Neuron (in vitro differentiated cells): ENCODE data around the gene B4GALT3.

ENCODE experiments used
- H2AFZ ChIP-seq: one replicate; pipeline ENCODE4 v1.6.1; 2013; ENCODE audit warnings: low read depth, mild to moderate bottlenecking, inconsistent platforms, low read length, moderate library complexity
- H3K27me3 ChIP-seq: one replicate; pipeline ENCODE4 v1.6.1; 2013; ENCODE audit warnings: low read length; ENCODE audit not compliant: insufficient read depth
- H3K36me3 ChIP-seq: one replicate; pipeline ENCODE4 v1.6.1; 2013; ENCODE audit warnings: low read length; ENCODE audit not compliant: insufficient read depth
- H3K4me1 ChIP-seq: one replicate; pipeline ENCODE4 v1.6.1; 2013; ENCODE audit warnings: low read length; ENCODE audit not compliant: insufficient read depth
- H3K4me3 ChIP-seq: 2 replicates; pipeline ENCODE4 v1.5.1; 2013; ENCODE audit warnings: mild to moderate bottlenecking, low read length, moderate library complexity
- H3K9me3 ChIP-seq: one replicate; pipeline ENCODE4 v1.6.1; 2013; ENCODE audit warnings: low read length

The B4GALT3 gene

DNA sequence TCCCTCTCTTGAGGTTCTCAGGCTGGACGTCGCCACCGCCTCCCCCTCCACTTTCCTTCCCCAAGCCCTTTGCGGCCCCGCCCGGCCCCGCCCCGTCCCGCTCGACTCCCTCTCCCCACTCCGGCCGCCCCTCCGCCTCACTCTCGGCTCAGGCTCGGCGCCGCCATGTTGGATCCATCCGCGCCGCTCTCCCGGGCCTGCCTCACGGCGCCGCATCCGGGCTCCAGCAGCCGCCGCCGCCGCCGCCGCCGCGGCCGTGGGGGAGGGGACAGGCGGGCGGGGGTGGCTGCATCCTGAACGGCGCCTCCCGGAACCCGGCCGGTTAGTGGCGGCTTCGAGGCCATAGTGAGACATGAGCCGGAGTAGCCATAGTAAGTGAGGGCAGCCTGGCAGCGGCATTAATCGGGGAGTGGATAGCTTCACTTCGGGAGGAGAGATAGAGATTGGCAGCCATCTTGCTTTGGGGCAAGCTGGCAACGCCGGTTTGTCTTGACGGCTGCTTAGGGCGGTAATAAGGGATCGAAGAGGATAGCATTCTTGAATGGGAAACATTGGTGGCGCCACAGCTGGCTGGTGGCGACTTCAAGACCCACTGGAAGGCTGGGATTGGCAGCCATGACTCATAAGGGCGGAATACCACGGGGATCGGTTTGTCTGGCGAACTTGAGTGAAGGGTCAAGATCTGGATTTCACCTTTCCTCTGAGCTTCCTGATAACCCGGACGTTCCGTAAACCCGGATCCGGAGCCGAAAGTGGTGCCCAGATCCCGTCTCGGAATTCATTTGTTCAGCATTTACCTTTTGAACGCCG, 44.7 kb downstream of the B4GALT3 start, which contains the start of gene DEDD:
TSS of gene DEDD (minus strand) at position 258 of the 810 bp plus-strand sequence. CDS start 8,205 bp downstream, outside the sequence.
- Histone ChIP-seq H3K4me1 (peaks cover 23% of the 10 kb centered on the region), H3K36me3 (peaks cover 23% of the 10 kb centered on the region), H3K9me3 (no peaks in the 10 kb centered on the region), H3K4me3 (peak within 1 kb of the TSS; percentile 80), H2AFZ (peak within 1 kb of the TSS; percentile 48), H3K27me3 (no peaks in the 10 kb centered on the region)

DNA sequence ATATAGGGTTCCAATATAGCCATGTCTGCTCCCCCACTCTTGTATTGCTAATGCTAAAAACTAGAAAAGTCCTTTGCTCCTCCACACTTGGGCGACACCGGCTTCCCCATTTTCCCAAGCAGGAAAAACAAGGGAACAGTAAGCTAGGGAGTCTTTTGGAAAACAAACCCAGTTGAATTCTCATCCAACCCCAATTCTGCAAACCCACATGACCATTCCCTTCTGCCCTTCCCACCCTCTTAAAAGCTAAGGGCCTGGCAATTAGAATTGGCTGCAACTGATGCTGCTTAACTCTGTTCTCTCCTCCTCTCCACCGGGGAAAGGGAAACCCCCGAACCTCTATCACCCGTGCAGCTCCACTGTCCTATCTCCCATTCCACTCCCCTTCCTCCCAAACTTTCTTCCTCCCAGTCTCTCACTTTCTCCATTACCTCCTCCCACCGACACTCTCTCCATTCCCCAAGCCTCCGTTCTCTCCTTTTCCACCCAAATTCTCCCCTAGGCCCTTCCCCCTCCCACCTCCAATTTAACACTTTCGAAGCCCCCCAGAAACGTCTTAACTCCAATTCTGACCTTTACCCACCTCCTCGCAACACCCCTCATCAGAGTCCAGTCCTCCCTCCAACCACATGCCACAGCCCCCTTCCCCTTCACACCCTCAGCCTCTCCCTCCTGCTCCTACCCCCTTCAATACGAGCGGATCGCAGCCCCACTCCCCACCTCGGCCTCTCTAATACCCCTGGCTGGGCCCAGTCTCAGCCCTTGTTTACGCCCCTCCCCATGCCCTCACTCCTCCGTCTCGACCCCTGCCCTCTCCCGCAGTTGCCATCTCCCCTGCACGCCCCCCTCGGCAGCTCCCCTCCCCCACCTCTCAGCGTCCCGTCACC, 45.5 kb downstream of the B4GALT3 start:
- Histone ChIP-seq H3K27me3 (no peaks in the 10 kb centered on the region), H3K9me3 (no peaks in the 10 kb centered on the region), H3K36me3 (peaks cover 25% of the 10 kb centered on the region), H2AFZ (no peak overlapping the region), H3K4me1 (peaks cover 23% of the 10 kb centered on the region), H3K4me3 (peak overlapping the region; percentile 80)

DNA sequence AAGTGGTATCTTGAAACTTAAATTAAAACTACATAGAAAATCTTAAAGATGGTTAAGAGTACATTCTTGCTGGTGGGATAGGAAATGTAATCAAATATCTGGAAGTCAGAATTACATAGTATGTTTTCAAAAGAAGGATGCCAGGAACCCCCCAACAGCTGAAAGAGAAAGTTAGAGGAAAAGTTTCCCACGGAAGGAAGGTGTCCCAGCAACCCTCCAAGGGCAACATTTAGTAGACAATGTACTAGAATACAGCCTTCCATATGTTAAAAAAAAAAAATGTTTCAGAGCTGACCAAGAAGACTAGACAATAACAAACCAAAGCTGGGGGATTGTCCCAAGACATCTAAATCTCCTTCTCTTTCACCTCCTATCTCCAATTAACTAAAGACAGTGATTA, 47.0 kb downstream of the B4GALT3 start:
- Histone ChIP-seq H2AFZ (no peak overlapping the region), H3K27me3 (no peaks in the 10 kb centered on the region), H3K4me1 (peaks cover 23% of the 10 kb centered on the region), H3K36me3 (peaks cover 34% of the 10 kb centered on the region), H3K9me3 (no peaks in the 10 kb centered on the region), H3K4me3 (no peak overlapping the region)

DNA sequence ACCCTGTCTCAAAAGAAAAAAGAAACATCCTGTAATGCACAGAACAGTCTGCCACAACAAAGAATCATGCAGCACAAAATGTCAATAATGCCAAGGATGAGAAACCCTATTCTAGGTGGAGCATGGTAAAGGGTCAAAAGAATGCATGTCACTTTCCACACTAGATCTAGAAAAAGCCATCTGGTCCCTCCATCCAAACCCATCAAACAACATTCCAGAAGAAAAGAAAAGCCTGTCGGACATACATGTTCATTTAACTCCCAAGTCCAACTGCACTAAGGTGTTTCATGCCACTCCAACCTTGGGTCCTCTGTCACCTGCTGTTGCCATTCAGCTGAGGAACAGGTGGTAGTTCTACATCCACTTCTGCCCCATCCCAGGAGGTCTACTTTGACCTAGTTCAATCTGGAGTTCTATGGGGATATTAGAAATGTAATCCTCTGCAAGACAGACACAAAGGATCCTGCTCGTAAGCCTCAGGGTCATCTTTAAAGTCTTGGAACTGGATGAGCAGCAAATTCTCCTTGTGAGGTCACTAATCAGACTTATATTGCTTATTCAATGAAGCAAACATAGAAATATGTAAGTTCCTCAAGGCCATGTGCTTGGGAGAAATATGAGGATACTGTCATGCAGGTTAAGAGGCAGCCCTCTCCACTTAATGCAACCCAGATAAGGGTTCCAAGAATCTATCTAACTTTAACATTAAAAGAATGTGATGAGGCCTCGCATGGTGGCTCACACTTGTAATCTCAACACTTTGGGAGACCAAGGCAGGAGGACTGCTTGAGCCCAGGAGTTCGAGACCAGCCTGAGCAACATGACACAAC, 48.5 kb downstream of the B4GALT3 start:
- Histone ChIP-seq H3K4me1 (peaks cover 23% of the 10 kb centered on the region), H3K36me3 (peaks cover 48% of the 10 kb centered on the region), H3K9me3 (no peaks in the 10 kb centered on the region), H2AFZ (no peak overlapping the region), H3K27me3 (no peaks in the 10 kb centered on the region), H3K4me3 (no peak overlapping the region)

DNA sequence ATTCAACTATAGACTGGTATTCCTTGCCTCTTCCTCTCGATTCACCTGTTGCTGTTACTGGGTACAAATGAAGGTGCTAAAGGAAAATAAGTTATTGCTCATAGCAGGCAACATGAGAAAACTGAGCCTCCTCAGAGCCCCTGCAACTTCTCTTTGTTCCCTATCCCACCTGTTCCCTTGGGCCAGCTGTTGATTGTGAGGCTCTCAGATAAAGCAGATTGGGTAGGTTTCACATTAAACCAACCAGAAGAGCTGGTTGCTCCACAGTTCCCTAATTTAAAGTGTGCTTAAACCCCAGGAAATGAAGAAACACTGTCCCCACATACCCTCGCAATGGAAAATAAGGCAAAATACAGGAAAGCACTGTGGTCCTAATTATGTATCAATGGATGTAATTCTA, 49.7 kb downstream of the B4GALT3 start:
- Histone ChIP-seq H2AFZ (no peak overlapping the region), H3K4me1 (peaks cover 20% of the 10 kb centered on the region), H3K4me3 (no peak overlapping the region), H3K36me3 (peaks cover 57% of the 10 kb centered on the region), H3K27me3 (no peaks in the 10 kb centered on the region), H3K9me3 (no peaks in the 10 kb centered on the region)

DNA sequence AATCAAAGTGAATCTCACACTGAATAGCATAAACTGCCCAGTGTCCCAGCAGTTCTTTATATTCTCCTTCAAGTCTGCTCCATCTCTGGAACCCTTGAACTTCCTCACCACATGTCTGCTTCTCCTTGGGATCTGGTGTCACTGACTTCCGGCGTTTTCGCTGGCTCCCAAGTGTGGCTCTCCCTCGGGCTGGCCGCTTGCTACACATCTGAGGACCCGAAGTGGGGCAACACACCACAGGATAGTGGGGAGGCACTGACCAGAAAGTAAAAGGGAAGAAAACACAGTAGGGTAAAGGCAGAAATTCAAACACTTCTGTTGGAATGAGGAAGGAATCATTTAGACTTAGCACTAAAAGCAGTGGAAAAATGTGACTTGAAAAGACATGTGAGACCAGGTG, 54.3 kb downstream of the B4GALT3 start:
- H3K4me3 ChIP-seq, result no peak overlapping the region
- H3K36me3 ChIP-seq, result peaks cover 67% of the 10 kb centered on the region
- peaks cover 15% of the 10 kb centered on the region for H3K4me1 ChIP-seq

DNA sequence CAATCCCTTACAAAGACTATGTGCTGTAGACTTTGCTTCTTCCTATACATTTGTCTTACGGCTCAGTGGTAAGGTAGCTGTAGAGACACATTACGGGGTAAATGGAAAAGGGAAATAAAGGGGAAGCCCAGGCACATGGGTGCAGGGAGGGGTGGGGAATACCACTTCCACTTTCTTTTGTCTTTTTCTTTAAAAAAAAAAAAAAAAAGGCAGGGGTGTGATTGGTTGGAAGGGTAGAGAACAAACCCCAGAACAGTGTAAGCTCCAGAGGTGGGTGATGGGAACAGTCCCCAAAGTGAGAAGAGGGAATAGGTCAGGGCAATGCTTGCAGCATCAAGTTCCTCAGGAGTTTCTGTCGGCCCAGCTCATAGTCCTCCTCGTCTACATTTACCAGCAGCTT, 55.5 kb downstream of the B4GALT3 start:
- peaks cover 62% of the 10 kb centered on the region for H3K36me3 ChIP-seq

More for the DNA sequence above, 54.3 kb downstream of the B4GALT3 start:
- Histone ChIP-seq H3K27me3 (no peaks in the 10 kb centered on the region), H2AFZ (no peak overlapping the region), H3K9me3 (no peaks in the 10 kb centered on the region)

More for the DNA sequence above, 55.5 kb downstream of the B4GALT3 start:
- no peak overlapping the region for H3K4me3 ChIP-seq
- H3K4me1 ChIP-seq, result peaks cover 19% of the 10 kb centered on the region
- H3K27me3 ChIP-seq, result no peaks in the 10 kb centered on the region
- H3K9me3 ChIP-seq, result no peaks in the 10 kb centered on the region
- no peak overlapping the region for H2AFZ ChIP-seq
